Measurements from ENCODE around the gene KBTBD8. TPM values are rescaled to one million over a fixed set of nuclear protein-coding genes. Genes with fewer than 3 reads are reported as not detected.

The KBTBD8 gene
- total and polyA plus RNA-seq, 2 donors (not counting 1 experiment from before 2014, with no cell fraction given) = 27.6 to 31.6 TPM

DNA sequence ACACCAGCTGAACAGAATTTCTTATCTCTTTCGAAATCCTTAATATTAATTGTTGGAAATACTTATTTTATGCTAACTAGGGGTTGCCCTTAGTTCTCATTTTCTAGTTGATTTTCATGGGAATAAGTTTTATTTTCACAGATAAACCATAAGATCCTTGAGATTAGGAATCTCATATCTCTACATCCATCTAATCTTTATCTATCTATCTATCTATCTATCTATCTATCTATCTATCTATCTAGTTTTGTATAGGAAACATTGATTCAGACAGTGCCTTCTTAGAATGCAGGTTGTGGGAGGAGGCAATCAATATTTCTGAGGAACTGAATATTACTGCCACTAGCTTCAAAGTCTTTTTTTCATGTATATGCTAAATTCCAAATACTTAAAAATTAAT is 3.5 kb upstream of the KBTBD8 start:
- Histone ChIP-seq H3K27me3 (replicated peaks in 1 of 4; ENCODE audit: control extremely low read depth in 1 of 4, control insufficient read depth in 3 of 4, insufficient read depth in 4 of 4, low read length in 3 of 4) (no peaks in the 10 kb centered on the region), H4K20me1 (ENCODE audit: control insufficient read depth, insufficient read depth, low read length, poor library complexity, severe bottlenecking) (no peaks in the 10 kb centered on the region), H3K4me2 (replicated peaks; ENCODE audit: low read depth, low read length, poor library complexity, severe bottlenecking) (no peak overlapping the region), H3K9me3 (ENCODE audit: control extremely low read depth in 1 of 3, control insufficient read depth in 2 of 3, insufficient read depth in 1 of 3, low read length in 2 of 3) (no peaks in the 10 kb centered on the region), H3K9ac (ENCODE audit: low read length) (no peak overlapping the region), H3K79me2 (ENCODE audit: control insufficient read depth, insufficient read depth, low read length) (peaks cover 13% of the 10 kb centered on the region), H3K27ac (ENCODE audit: low read length in 2 of 2) (no peak overlapping the region), H3K4me1 (ENCODE audit: control insufficient read depth in 2 of 2, insufficient read depth in 2 of 2, low read length in 2 of 2) (peaks cover 12 to 16% of the 10 kb centered on the region in 2 donors), H3K4me3 (ENCODE audit: control extremely low read depth in 1 of 5, extremely low read depth in 1 of 5, insufficient read depth in 1 of 5, low read depth in 2 of 5, low read length in 4 of 5) (no peak overlapping the region), H3K36me3 (replicated peaks in 1 of 2; ENCODE audit: control extremely low read depth in 1 of 2, control insufficient read depth in 1 of 2, extremely low read depth in 1 of 2, insufficient read depth in 2 of 2, low read length in 1 of 2) (no peaks in the 10 kb centered on the region), H2AFZ (ENCODE audit: insufficient read depth, low read depth, low read length, poor library complexity, severe bottlenecking) (no peak overlapping the region)
- TF ChIP-seq, protein P1, sequence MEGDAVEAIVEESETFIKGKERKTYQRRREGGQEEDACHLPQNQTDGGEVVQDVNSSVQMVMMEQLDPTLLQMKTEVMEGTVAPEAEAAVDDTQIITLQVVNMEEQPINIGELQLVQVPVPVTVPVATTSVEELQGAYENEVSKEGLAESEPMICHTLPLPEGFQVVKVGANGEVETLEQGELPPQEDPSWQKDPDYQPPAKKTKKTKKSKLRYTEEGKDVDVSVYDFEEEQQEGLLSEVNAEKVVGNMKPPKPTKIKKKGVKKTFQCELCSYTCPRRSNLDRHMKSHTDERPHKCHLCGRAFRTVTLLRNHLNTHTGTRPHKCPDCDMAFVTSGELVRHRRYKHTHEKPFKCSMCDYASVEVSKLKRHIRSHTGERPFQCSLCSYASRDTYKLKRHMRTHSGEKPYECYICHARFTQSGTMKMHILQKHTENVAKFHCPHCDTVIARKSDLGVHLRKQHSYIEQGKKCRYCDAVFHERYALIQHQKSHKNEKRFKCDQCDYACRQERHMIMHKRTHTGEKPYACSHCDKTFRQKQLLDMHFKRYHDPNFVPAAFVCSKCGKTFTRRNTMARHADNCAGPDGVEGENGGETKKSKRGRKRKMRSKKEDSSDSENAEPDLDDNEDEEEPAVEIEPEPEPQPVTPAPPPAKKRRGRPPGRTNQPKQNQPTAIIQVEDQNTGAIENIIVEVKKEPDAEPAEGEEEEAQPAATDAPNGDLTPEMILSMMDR (IDR thresholded peaks at IDR 0.05) = no peak
- no peak for TF ChIP-seq EZH2 (IDR thresholded peaks at IDR 0.05; ENCODE audit: borderline replicate concordance, insufficient read depth, low read depth, low read length, poor library complexity, severe bottlenecking)
- ChIA-PET CTCF (no interaction called here), POLR2A (no interaction called here)
- no peaks in the 10 kb centered on the region for H3K9me3 Mint-ChIP-seq (ENCODE audit: insufficient read depth)
- H3K27me3 Mint-ChIP-seq = peaks cover 4% of the 10 kb centered on the region
- intact Hi-C loops (cut with micrococcal nuclease) = no loop called here
- peaks cover 23% of the 10 kb centered on the region for H3K4me1 Mint-ChIP-seq
- DNase-seq (no peak), ATAC-seq (ENCODE audit: low read depth) (no peak)
- WGBS (ENCODE audit: insufficient coverage) = no CpG with 5 or more reads among the region's 1 CpG
- H3K4me3 Mint-ChIP-seq = no peak overlapping the region
- no peak overlapping the region for H3K27ac Mint-ChIP-seq

DNA sequence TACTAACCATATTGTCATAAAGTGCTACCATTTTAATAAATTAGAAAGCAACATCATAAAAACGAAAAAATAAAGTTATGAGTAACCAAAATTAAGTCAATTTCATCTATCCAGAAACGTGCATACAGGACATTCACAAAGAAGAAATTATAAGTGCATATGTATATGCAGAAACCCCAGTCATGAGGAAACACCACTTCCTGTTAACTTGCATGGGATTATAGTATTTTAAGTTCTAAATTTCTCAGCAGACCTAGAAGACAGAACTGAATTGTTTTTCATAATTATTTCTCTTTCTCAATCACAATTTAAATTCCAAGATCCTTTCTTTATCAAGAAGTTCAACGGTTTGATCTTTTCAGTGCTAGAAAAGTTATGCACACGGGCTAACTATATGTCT is 1.4 kb upstream of the KBTBD8 start:
- CTCF ChIA-PET = interaction anchor here (1.6 to 4.3 kb wide), 4 partner anchors 8 to 117 kb away, joined by 3 to 38 read pairs (median 16); no protein-coding TSS in a partner anchor
- H3K4me2 ChIP-seq (replicated peaks; ENCODE audit: low read depth, low read length, poor library complexity, severe bottlenecking) = no peak overlapping the region

More for the DNA sequence above, 1.4 kb upstream of the KBTBD8 start:
- no peak overlapping the region for H3K9ac ChIP-seq (ENCODE audit: low read length)
- no peak overlapping the region for H2AFZ ChIP-seq (ENCODE audit: insufficient read depth, low read depth, low read length, poor library complexity, severe bottlenecking)
- no peak overlapping the region for H3K4me3 ChIP-seq (ENCODE audit: control extremely low read depth in 1 of 5, extremely low read depth in 1 of 5, insufficient read depth in 1 of 5, low read depth in 2 of 5, low read length in 4 of 5)
- Mint-ChIP-seq H3K27me3 (peaks cover 4% of the 10 kb centered on the region), H3K9me3 (ENCODE audit: insufficient read depth) (no peaks in the 10 kb centered on the region), H3K4me3 (no peak overlapping the region), H3K27ac (no peak overlapping the region), H3K4me1 (peaks cover 32% of the 10 kb centered on the region)
- peaks cover 0 to 4% of the 10 kb centered on the region in 2 experiments for H3K36me3 ChIP-seq (replicated peaks in 1 of 2; ENCODE audit: control extremely low read depth in 1 of 2, control insufficient read depth in 1 of 2, extremely low read depth in 1 of 2, insufficient read depth in 2 of 2, low read length in 1 of 2)
- no peak for ATAC-seq (ENCODE audit: low read depth)
- no CpG with 5 or more reads among the region's 4 CpGs for WGBS (ENCODE audit: insufficient coverage)
- peaks cover 25% of the 10 kb centered on the region for H3K79me2 ChIP-seq (ENCODE audit: control insufficient read depth, insufficient read depth, low read length)
- intact Hi-C loops (cut with micrococcal nuclease) = no loop called here
- TF ChIP-seq, protein P1 (IDR thresholded peaks at IDR 0.05) = no peak
- TF ChIP-seq EZH2 (IDR thresholded peaks at IDR 0.05; ENCODE audit: borderline replicate concordance, insufficient read depth, low read depth, low read length, poor library complexity, severe bottlenecking) = no peak
- peaks cover 27 to 29% of the 10 kb centered on the region in 2 donors for H3K4me1 ChIP-seq (ENCODE audit: control insufficient read depth in 2 of 2, insufficient read depth in 2 of 2, low read length in 2 of 2)
- no peak for DNase-seq
- H3K27ac ChIP-seq (ENCODE audit: low read length in 2 of 2) = no peak overlapping the region
- POLR2A ChIA-PET = interaction anchor here (1.8 kb wide), 1 partner anchor 25 kb away, joined by 12 read pairs; no protein-coding TSS in a partner anchor
- no peaks in the 10 kb centered on the region for H3K9me3 ChIP-seq (ENCODE audit: control extremely low read depth in 1 of 3, control insufficient read depth in 2 of 3, insufficient read depth in 1 of 3, low read length in 2 of 3)
- H3K27me3 ChIP-seq (replicated peaks in 1 of 4; ENCODE audit: control extremely low read depth in 1 of 4, control insufficient read depth in 3 of 4, insufficient read depth in 4 of 4, low read length in 3 of 4) = no peaks in the 10 kb centered on the region
- no peaks in the 10 kb centered on the region for H4K20me1 ChIP-seq (ENCODE audit: control insufficient read depth, insufficient read depth, low read length, poor library complexity, severe bottlenecking)
